Measurements from ENCODE around the gene AMOTL1.

- TF ChIP-seq, protein P1, sequence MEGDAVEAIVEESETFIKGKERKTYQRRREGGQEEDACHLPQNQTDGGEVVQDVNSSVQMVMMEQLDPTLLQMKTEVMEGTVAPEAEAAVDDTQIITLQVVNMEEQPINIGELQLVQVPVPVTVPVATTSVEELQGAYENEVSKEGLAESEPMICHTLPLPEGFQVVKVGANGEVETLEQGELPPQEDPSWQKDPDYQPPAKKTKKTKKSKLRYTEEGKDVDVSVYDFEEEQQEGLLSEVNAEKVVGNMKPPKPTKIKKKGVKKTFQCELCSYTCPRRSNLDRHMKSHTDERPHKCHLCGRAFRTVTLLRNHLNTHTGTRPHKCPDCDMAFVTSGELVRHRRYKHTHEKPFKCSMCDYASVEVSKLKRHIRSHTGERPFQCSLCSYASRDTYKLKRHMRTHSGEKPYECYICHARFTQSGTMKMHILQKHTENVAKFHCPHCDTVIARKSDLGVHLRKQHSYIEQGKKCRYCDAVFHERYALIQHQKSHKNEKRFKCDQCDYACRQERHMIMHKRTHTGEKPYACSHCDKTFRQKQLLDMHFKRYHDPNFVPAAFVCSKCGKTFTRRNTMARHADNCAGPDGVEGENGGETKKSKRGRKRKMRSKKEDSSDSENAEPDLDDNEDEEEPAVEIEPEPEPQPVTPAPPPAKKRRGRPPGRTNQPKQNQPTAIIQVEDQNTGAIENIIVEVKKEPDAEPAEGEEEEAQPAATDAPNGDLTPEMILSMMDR (IDR thresholded peaks at IDR 0.05; ENCODE audit: control extremely low read depth in 1 of 3, insufficient read depth in 1 of 3, low read depth in 1 of 3, low read length in 3 of 3), result no peak
- TF ChIP-seq GTF2F1 (IDR thresholded peaks at IDR 0.05; ENCODE audit: borderline replicate concordance, low read depth, low read length), result no peak
- TF ChIP-seq SP1 (IDR thresholded peaks at IDR 0.05; ENCODE audit: low read depth, low read length), result no peak
- TF ChIP-seq ASH2L (IDR thresholded peaks at IDR 0.05; ENCODE audit: low read length), result no peak
- no peak for TF ChIP-seq POLR2AphosphoS5 (IDR thresholded peaks at IDR 0.05; ENCODE audit: low read depth, low read length)
- TF ChIP-seq TAF1 (IDR thresholded peaks at IDR 0.05; ENCODE audit: low read depth, low read length), result no peak
- no peak for TF ChIP-seq RAD21 (IDR thresholded peaks at IDR 0.05 in 1 of 2, conservative IDR thresholded peaks at IDR 0.05 in 1 of 2; ENCODE audit: low read depth in 2 of 2, low read length in 2 of 2)
- no peak for TF ChIP-seq HDAC2 (IDR thresholded peaks at IDR 0.05; ENCODE audit: borderline replicate concordance in 1 of 2, low read depth in 2 of 2, low read length in 2 of 2)
- no peak for TF ChIP-seq CREB1 (IDR thresholded peaks at IDR 0.05)
- TF ChIP-seq EZH2 (IDR thresholded peaks at IDR 0.05; ENCODE audit: low read depth, low read length, severe bottlenecking), result no peak
- TF ChIP-seq POLR2A (IDR thresholded peaks at IDR 0.05; ENCODE audit: control extremely low read depth in 1 of 2, low read depth in 2 of 2, low read length in 2 of 2), result no peak
- no peak for TF ChIP-seq JUN (IDR thresholded peaks at IDR 0.05; ENCODE audit: low read depth, low read length)
These were observed 75.9 kb downstream of the AMOTL1 start for GRCh38 chr11:94844031-94844430.
